Measurements from ENCODE around the gene TMCO4.

DNA sequence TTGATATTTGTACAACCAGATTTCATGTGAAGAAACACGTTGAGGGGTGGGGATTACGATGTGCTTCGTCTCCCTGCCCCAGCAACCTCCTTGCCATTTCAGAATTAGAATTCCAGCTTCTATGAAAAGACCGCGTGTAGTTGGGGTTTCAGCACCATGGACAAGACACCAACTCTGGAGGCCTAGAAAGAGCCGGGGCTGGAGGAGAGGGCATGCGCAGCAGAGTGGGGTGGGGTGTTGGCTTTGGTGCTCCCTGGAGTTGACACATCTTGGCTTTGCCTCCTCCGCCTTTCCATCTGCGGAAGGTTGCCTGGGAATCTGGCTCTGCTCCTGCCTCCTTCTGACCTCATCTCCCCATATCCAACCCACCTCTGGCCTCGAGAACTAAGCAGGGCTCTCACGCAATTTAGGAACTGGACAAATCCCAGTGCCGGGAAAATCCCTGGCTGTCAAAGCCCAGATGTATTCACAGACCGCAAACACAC, 123.2 kb downstream of the TMCO4 start:
- TF ChIP-seq, protein P1, sequence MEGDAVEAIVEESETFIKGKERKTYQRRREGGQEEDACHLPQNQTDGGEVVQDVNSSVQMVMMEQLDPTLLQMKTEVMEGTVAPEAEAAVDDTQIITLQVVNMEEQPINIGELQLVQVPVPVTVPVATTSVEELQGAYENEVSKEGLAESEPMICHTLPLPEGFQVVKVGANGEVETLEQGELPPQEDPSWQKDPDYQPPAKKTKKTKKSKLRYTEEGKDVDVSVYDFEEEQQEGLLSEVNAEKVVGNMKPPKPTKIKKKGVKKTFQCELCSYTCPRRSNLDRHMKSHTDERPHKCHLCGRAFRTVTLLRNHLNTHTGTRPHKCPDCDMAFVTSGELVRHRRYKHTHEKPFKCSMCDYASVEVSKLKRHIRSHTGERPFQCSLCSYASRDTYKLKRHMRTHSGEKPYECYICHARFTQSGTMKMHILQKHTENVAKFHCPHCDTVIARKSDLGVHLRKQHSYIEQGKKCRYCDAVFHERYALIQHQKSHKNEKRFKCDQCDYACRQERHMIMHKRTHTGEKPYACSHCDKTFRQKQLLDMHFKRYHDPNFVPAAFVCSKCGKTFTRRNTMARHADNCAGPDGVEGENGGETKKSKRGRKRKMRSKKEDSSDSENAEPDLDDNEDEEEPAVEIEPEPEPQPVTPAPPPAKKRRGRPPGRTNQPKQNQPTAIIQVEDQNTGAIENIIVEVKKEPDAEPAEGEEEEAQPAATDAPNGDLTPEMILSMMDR (conservative IDR thresholded peaks at IDR 0.05 in 1 of 2, IDR thresholded peaks at IDR 0.05 in 1 of 2; ENCODE audit: extremely low read depth in 1 of 2, insufficient read depth in 1 of 2, low read depth in 1 of 2, low read length in 2 of 2), result no peak
- TF ChIP-seq EZH2 (IDR thresholded peaks at IDR 0.05; ENCODE audit: borderline replicate concordance, low read length), result no peak
